ENCODE measurements around the gene NFKB1.
"Not testable (repeated sequence)": the region's sequence is repeated elsewhere in the genome, so short reads cannot be mapped to it uniquely, and the experiment has no call there.

Gene NFKB1

DNA sequence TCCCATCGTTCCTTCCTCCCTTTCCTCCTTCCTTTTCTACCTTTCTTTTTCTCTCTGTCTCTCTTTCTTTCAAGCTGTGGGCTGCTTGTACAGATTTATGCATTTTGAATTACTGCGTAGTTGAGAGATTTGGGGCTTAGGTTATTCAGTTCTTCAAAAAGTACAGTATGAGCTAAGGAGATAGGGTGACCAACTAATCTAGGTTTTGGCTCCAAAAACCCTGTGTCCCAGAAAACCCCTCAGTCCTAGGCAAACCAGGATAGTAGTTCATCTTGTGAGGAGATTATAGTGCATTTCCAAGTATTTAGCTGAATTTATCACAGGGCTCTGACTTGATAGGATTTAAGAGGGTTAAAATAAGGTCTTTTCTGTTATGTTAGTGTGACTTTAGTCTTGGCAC lies 64.5 kb downstream of the NFKB1 start:
- DNase-seq (ENCODE audit: low spot score) = no peak

- DNase-seq (ENCODE audit: low spot score) = no peak
These were observed 65.3 kb downstream of the NFKB1 start for GRCh38 chr4:102566426-102566825.

GRCh38 chr4:102567427-102567826 lies 66.3 kb downstream of the NFKB1 start:
- no peak for DNase-seq (ENCODE audit: low spot score)

- no peak for DNase-seq (ENCODE audit: low spot score)
These were observed 68.0 kb downstream of the NFKB1 start for GRCh38 chr4:102569200-102569599.

GRCh38 chr4:102570211-102570610 lies 69.1 kb downstream of the NFKB1 start:
- DNase-seq (ENCODE audit: low spot score) = not testable (repeated sequence)

DNA sequence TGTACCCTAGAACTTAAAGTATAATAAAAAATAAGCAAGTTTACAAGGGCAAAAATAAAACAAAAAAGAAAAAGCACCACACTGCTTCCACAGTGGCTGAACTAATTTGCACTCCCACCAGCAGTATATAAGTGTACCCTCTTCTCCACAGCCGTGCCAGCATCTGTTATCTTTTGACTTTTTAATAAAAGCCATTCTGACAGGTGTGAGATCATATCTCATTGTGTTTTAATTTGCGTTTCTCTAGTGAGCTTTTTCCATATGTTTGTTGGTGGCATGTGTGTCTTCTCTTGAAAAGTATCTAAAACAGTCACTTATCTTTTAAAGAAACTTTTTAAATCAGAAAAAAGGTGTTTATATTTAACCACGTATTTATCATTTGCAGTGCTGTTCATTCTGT lies 71.3 kb downstream of the NFKB1 start:
- DNase-seq (ENCODE audit: low spot score) = no peak

- DNase-seq (ENCODE audit: low spot score) = no peak
These were observed 73.2 kb downstream of the NFKB1 start for GRCh38 chr4:102574317-102574716.

DNA sequence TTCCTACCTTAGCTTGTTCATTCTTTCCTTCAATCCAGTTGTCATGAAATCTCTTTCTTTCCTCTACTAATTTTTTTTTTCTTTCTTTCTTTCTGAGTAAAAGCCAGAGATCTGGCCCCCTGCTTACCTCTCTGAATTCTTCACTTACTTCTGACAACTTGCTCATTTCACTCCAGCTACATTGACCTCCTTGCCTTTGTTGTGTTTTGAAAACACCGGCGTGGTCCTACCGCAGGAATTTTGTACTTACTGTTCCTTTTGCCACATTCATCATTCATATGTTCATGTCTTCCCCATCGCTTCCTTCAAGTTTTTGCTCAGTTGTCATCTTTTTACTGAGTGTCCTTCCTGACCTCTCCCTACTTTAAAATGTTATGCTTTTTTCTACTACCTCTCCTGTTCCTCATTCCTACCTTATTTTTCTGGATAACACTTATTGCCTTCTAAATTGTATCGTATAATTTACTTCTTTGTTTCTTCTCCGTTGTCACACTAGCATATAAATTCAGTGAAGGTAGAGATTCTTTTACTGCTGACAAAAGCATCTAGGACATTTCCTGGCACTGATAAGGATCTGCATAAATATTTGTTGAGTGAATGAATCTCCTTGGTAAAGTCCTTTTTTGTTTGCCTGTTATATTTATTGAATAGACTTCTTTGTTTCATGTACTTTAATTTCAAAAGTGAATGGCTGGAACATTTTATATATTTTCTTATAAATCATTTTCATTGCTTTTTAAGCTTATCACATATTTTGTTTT lies 74.4 kb downstream of the NFKB1 start:
- DNase-seq (ENCODE audit: low spot score) = no peak

GRCh38 chr4:102578270-102578669 lies 77.1 kb downstream of the NFKB1 start:
- DNase-seq (ENCODE audit: low spot score) = no peak

DNA sequence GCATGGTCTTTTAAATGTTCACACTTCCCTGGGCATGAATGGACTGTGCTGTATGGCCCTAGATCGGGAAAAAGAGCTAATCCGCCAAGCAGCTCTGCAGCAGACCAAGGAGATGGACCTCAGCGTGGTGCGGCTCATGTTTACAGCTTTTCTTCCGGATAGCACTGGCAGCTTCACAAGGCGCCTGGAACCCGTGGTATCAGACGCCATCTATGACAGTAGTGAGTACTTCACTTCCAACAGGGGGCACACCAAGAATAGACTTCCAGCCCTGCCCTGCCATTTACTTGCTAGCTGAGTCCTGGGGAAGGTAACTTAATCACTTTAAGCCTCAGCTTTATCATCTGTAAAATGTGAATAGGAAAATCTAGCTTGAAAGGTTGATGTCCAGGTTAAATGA lies 77.7 kb downstream of the NFKB1 start:
- DNase-seq (ENCODE audit: low spot score) = no peak

DNA sequence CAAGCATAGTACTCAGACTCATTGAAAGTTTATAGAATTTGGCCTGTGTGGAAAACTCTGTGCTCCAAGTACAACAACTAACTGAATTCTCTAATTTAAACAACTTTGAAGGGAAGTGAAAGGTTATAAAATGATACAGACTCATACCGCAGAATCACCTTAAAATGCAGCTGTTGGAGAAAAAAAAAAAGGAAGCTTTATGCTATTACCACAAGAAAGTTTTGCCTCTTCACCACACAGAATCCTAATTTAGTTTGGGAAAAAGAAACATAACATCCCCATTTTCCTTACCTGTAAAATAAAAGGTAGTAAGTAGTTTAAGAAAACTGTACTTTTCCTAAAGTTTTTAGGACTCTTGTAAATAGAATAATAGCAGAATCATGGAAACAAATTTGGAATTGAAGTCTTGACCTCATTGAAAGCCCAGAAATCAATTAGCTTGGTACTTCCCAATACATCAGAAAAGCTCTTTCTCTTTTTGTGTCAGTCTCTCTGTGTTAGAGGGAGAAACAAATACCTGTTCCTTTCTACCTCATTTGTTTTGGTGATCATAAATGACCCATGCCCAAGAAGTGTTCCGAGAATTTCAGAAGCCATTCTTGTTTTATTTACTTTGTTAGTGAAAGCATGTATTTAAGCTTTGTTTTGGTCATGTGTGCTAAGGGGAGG lies 78.8 kb downstream of the NFKB1 start:
- DNase-seq (ENCODE audit: low spot score) = no peak

- DNase-seq (ENCODE audit: low spot score) = no peak
These were observed 79.3 kb downstream of the NFKB1 start for GRCh38 chr4:102580463-102580842.

- DNase-seq (ENCODE audit: low spot score) = no peak
These were observed 82.9 kb downstream of the NFKB1 start for GRCh38 chr4:102584091-102584490.

- no peak for DNase-seq (ENCODE audit: low spot score)
These were observed 84.2 kb downstream of the NFKB1 start for GRCh38 chr4:102585329-102585728.

GRCh38 chr4:102586002-102586643 lies 85.0 kb downstream of the NFKB1 start:
- no peak for DNase-seq (ENCODE audit: low spot score)

GRCh38 chr4:102586644-102587021 lies 85.5 kb downstream of the NFKB1 start:
- DNase-seq (ENCODE audit: low spot score) = no peak

GRCh38 chr4:102589743-102590142 lies 88.6 kb downstream of the NFKB1 start:
- DNase-seq (ENCODE audit: low spot score) = no peak

- DNase-seq (ENCODE audit: low spot score) = no peak
These were observed 91.1 kb downstream of the NFKB1 start for GRCh38 chr4:102592256-102592655.

- DNase-seq (ENCODE audit: low spot score) = no peak
These were observed 92.0 kb downstream of the NFKB1 start for GRCh38 chr4:102593147-102593546.

DNA sequence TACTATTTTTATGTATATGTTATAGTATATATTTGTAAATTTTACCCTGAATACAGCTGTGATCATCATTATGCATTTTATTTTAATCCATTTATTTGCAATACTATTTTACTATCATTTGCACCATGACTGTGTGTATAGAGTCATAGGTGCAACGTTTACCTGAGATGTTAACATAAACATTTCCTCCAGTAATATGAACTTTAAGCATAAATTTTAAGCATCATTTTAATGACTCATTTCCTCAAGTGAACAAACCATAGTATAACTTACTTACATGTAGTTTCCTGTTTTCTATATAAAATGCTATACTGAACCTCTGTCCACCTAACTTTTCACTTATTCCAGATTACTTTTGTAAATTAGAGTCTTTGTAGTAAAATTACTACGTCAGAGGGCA lies 92.8 kb downstream of the NFKB1 start:
- no peak for DNase-seq (ENCODE audit: low spot score)

DNA sequence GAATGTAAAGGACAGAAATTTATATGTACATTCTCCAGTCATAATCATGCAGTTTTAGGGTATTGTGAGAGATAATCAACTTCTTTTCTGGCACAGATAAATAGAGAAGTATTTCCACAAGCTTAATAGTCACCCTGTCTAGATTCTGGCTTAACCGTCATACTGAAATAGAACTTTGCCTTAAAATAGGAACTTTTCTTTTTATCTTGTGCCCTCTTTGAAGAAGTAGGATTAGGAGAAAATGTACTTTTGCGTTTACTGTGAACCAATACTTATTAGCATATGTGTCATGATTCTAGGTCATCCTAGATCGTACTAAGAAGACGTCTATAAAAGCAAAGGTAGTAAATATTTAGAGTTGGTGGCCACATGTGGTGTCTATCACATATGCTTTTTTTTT lies 95.4 kb downstream of the NFKB1 start:
- no peak for DNase-seq (ENCODE audit: low spot score)

GRCh38 chr4:102598086-102598761 lies 97.1 kb downstream of the NFKB1 start:
- DNase-seq (ENCODE audit: low spot score) = no peak

Data from SW480 (cell line).